ENCODE results near the gene PIEZO2.

DNA sequence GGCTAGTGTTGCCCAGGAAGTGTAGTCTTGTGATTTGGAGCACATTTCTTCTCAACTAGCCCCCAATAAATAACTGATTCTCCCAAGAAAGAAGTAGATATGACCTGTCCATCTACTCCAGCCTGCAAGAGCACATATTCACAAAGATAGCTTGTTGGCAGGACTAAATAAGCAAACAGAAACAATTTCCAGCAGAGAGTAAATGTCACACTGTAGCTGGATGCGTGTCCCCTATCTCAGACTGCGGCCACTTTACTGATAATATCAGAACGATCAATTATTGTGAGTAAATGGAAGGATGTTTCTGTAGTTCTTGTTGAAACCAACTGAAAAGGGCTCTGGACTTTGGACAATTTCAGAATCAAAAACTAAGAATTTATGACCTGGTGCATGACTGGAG lies 97.9 kb downstream of the PIEZO2 start:
- TF ChIP-seq POLR2AphosphoS5 (IDR thresholded peaks at IDR 0.05) (no peak), POLR2A (IDR thresholded peaks at IDR 0.05) (no peak)

All from breast epithelium (tissue), 3 donors.